Keratinocyte (primary cell): ENCODE measurements around the gene EYS. TPM values are rescaled to one million over a fixed set of nuclear protein-coding genes. Genes with fewer than 3 reads are reported as not detected.

Source experiments
- DNase-seq: peaks from one replicate; pipeline ENCODE4 v3.0.0-alpha.2; 2011; ENCODE audit warnings: low read depth, missing footprints, low spot score
- FAIRE-seq: peaks from 2 replicates; lab custom pipeline; 2011; peaks lifted over from hg19 to GRCh38; lab: Jason Lieb, UNC
- H2AFZ ChIP-seq: 2 replicates; pipeline ENCODE4 v1.6.0; 2012; ENCODE audit warnings: low read length, control low read depth, inconsistent platforms; ENCODE audit not compliant: control insufficient read depth
- H3K27ac ChIP-seq: 2 replicates; pipeline ENCODE4 v1.5.1; 2011; ENCODE audit warnings: low read length; ENCODE audit not compliant: control insufficient read depth, insufficient read depth
- H3K27me3 ChIP-seq: 3 replicates; pipeline ENCODE4 v1.6.0; 2011; ENCODE audit warnings: low read length; ENCODE audit not compliant: control insufficient read depth, insufficient read depth; ENCODE audit errors: extremely low read depth
- H3K36me3 ChIP-seq, 2 experiments: 2 replicates in 1 of 2; 3 replicates in 1 of 2; pipeline ENCODE4 v1.5.1; 2011; ENCODE audit warnings: low read length in 2 of 2, mild to moderate bottlenecking in 1 of 2; ENCODE audit not compliant: control insufficient read depth in 2 of 2, insufficient read depth in 2 of 2; ENCODE audit errors: extremely low read depth in 1 of 2
- H3K4me1 ChIP-seq: 3 replicates; pipeline ENCODE4 v1.5.1; 2011; ENCODE audit warnings: low read length; ENCODE audit not compliant: control insufficient read depth, insufficient read depth; ENCODE audit errors: extremely low read depth
- H3K4me2 ChIP-seq: 3 replicates; pipeline ENCODE4 v1.6.0; 2011; ENCODE audit warnings: low read depth, low read length; ENCODE audit not compliant: control insufficient read depth, insufficient read depth; ENCODE audit errors: extremely low read depth
- H3K4me3 ChIP-seq, 3 experiments: fragments of 200-600 bp in 1 of 3; sonication (generic) in 1 of 3; 2 replicates in 2 of 3; 3 replicates in 1 of 3; pipeline ENCODE4 v1.5.1; 2011 to 2016; ENCODE audit warnings: low read length in 3 of 3, mild to moderate bottlenecking in 3 of 3, control low read depth in 2 of 3, inconsistent platforms in 1 of 3, low read depth in 1 of 3, mixed read lengths in 1 of 3, mixed run types in 1 of 3, moderate library complexity in 1 of 3; ENCODE audit not compliant: control insufficient read depth in 2 of 3, insufficient read depth in 2 of 3; ENCODE audit errors: extremely low read depth in 1 of 3
- H3K79me2 ChIP-seq: 2 replicates; pipeline ENCODE4 v1.6.0; 2012; ENCODE audit warnings: low read length; ENCODE audit not compliant: control insufficient read depth, insufficient read depth
- H3K9ac ChIP-seq: 3 replicates; pipeline ENCODE4 v1.6.0; 2011; ENCODE audit warnings: low read length; ENCODE audit not compliant: control insufficient read depth, insufficient read depth; ENCODE audit errors: extremely low read depth
- H3K9me1 ChIP-seq: 3 replicates; pipeline ENCODE4 v1.6.0; 2011; ENCODE audit warnings: low read length; ENCODE audit not compliant: control insufficient read depth, insufficient read depth; ENCODE audit errors: extremely low read depth
- H3K9me3 ChIP-seq: 2 replicates; pipeline ENCODE4 v1.5.1; 2012; ENCODE audit warnings: low read depth, low read length; ENCODE audit not compliant: control insufficient read depth
- H4K20me1 ChIP-seq: 3 replicates; pipeline ENCODE4 v1.6.0; 2011; ENCODE audit warnings: low read length; ENCODE audit not compliant: control insufficient read depth, insufficient read depth; ENCODE audit errors: extremely low read depth
- EZH2 ChIP-seq: IDR thresholded peaks from one replicate; pipeline ENCODE4 v1.6.1; 2012; ENCODE audit warnings: inconsistent platforms, mild to moderate bottlenecking, low read length, moderate library complexity
- dilution Hi-C: fragments of 300-500 bp; cut with MboI; formaldehyde crosslinking; loops from one replicate; pipeline ENCODE4 v1.7.0; 2020; ENCODE audit warnings: low sequenced_read_pairs; ENCODE audit not compliant: extremely low pct_ligation_motif_present
- polyA plus RNA-seq, 5 experiments: library from polyadenylated mRNA; depleted of rRNA in 3 of 5; stranded (reverse) in 3 of 5; stranded (forward) in 1 of 5; unstranded in 1 of 5; fragments of >200 nt; gene quantifications; 1 replicate in 1 of 5; 2 replicates in 3 of 5; 3 replicates in 1 of 5; pipeline versions ENCODE4 v1.2.1 to v1.2.3, GENCODE V29; 2011 to 2012; ENCODE audit warnings: missing spikeins in 2 of 5, low read depth in 1 of 5, low replicate concordance in 1 of 5
- TF ChIP-seq, protein P1 (sequence below), 3 experiments: IDR thresholded peaks in 1 of 3; conservative IDR thresholded peaks in 1 of 3; optimal IDR thresholded peaks in 1 of 3; 2 replicates in 2 of 3; 3 replicates in 1 of 3; pipeline versions ENCODE3 to v1.5.1; 2011; ENCODE audit warnings: low read length in 3 of 3, mild to moderate bottlenecking in 3 of 3, moderate library complexity in 2 of 3, control low read depth in 1 of 3, inconsistent platforms in 1 of 3; ENCODE audit not compliant: insufficient read depth in 2 of 3; ENCODE audit errors: extremely low read depth in 1 of 3

EYS gene
- polyA plus RNA-seq, 1 donor (not counting 4 experiments of a cell fraction or from before 2014, with no cell fraction given), result 0.34 TPM

DNA sequence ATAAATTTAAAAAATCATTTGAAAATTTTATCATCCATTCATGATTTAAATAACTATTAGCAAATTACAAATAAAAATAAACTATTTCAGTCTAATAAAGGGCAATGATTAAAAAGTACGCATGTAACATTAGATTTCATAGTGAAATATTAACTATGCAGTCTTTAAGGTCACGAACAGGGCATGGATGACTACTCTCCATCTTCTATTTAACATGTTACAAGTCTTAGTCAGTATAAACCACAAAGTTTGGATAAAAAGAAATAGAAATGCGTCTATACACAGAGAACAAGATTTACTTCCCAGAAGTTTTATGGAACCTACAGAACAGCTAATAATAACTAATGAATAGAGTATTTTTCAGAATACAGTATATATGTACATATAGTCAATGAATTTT, 1016.0 kb downstream of the EYS start:
- TF ChIP-seq, protein P1, sequence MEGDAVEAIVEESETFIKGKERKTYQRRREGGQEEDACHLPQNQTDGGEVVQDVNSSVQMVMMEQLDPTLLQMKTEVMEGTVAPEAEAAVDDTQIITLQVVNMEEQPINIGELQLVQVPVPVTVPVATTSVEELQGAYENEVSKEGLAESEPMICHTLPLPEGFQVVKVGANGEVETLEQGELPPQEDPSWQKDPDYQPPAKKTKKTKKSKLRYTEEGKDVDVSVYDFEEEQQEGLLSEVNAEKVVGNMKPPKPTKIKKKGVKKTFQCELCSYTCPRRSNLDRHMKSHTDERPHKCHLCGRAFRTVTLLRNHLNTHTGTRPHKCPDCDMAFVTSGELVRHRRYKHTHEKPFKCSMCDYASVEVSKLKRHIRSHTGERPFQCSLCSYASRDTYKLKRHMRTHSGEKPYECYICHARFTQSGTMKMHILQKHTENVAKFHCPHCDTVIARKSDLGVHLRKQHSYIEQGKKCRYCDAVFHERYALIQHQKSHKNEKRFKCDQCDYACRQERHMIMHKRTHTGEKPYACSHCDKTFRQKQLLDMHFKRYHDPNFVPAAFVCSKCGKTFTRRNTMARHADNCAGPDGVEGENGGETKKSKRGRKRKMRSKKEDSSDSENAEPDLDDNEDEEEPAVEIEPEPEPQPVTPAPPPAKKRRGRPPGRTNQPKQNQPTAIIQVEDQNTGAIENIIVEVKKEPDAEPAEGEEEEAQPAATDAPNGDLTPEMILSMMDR (optimal IDR thresholded peaks at IDR 0.05 in 1 of 3, IDR thresholded peaks at IDR 0.05 in 1 of 3, conservative IDR thresholded peaks at IDR 0.05 in 1 of 3; ENCODE audit: extremely low read depth in 1 of 3, insufficient read depth in 2 of 3, low read length in 3 of 3), result no peak
- TF ChIP-seq EZH2, result no peak
- DNase-seq, result no peak
- Histone ChIP-seq H3K79me2 (no peaks in the 10 kb centered on the region), H3K9me1 (no peaks in the 10 kb centered on the region), H3K27ac (no peak overlapping the region), H3K9me3 (no peaks in the 10 kb centered on the region), H3K36me3 (no peaks in the 10 kb centered on the region), H3K27me3 (no peaks in the 10 kb centered on the region), H3K4me2 (no peak overlapping the region), H3K9ac (no peak overlapping the region), H2AFZ (no peak overlapping the region), H3K4me1 (no peaks in the 10 kb centered on the region), H4K20me1 (no peaks in the 10 kb centered on the region), H3K4me3 (no peak overlapping the region)
- no peak for FAIRE-seq
- dilution Hi-C loops, result no loop called here

DNA sequence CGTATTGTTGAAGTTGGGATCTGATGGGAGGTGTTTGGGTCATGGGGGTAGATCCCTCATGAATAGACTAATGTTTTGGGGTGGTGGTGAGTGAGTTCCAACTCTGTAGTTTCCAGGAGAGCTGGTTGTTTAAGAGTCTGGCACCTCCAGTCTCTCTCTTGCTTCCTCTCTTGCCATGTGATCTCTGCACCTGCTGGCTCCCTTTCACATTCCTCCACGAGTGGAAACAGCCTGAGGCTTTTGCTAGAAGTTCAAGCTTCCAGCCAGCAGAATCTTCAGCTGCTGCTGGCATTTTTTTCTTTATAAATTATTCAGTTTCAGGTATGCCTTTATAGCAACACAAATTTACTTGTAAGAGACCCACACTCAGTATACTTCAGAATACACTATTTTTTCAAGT, 1021.6 kb downstream of the EYS start:
- Histone ChIP-seq H3K9me1 (no peaks in the 10 kb centered on the region), H3K36me3 (no peaks in the 10 kb centered on the region), H3K4me1 (no peaks in the 10 kb centered on the region), H3K9ac (no peak overlapping the region), H3K9me3 (no peaks in the 10 kb centered on the region), H3K27me3 (no peaks in the 10 kb centered on the region), H4K20me1 (no peaks in the 10 kb centered on the region), H2AFZ (no peak overlapping the region), H3K79me2 (no peaks in the 10 kb centered on the region), H3K4me2 (no peak overlapping the region), H3K4me3 (no peak overlapping the region), H3K27ac (no peak overlapping the region)
- FAIRE-seq (no peak), DNase-seq (no peak)
- TF ChIP-seq EZH2, result no peak
- TF ChIP-seq, protein P1 (optimal IDR thresholded peaks at IDR 0.05 in 1 of 3, IDR thresholded peaks at IDR 0.05 in 1 of 3, conservative IDR thresholded peaks at IDR 0.05 in 1 of 3; ENCODE audit: extremely low read depth in 1 of 3, insufficient read depth in 2 of 3, low read length in 3 of 3), result no peak
- dilution Hi-C loops, result no loop called here
